ENCODE data around the gene ARMC2.

- TF ChIP-seq MXI1 (IDR thresholded peaks at IDR 0.05; ENCODE audit: borderline replicate concordance, low read depth, low read length) (no peak), POLR2A (IDR thresholded peaks at IDR 0.05; ENCODE audit: low read depth, low read length) (no peak), CTCF (conservative IDR thresholded peaks at IDR 0.05; ENCODE audit: low read depth, low read length) (no peak)
Measured at GRCh38 chr6:108875161-108875555, 26.9 kb downstream of the ARMC2 start.
